HepG2 (cell line): Measurements from ENCODE around the gene MRPL2. TPM values are rescaled to one million over a fixed set of nuclear protein-coding genes. Genes with fewer than 3 reads are reported as not detected.

ENCODE experiments used
- AHR ChIP-seq: IDR thresholded peaks from 2 replicates; pipeline ENCODE4 v1.6.1; 2018; ENCODE audit warnings: missing genetic modification reagents, missing compliant biosample characterization
- ATF2 ChIP-seq: sonication (generic); formaldehyde crosslinking; IDR thresholded peaks from 2 replicates; pipeline ENCODE4 v1.4.0; 2020; ENCODE audit warnings: missing genetic modification reagents
- CCDC6 ChIP-seq: sonication (generic); formaldehyde crosslinking; IDR thresholded peaks from 2 replicates; pipeline ENCODE4 v1.8.1; 2022; ENCODE audit warnings: mild to moderate bottlenecking, missing genetic modification reagents, moderate library complexity
- FOXA3 ChIP-seq: IDR thresholded peaks from 2 replicates; pipeline ENCODE4 v1.6.1; 2016; ENCODE audit warnings: missing genetic modification reagents, missing compliant biosample characterization
- FOXO1 ChIP-seq: sonication (generic); formaldehyde crosslinking; IDR thresholded peaks from 2 replicates; pipeline ENCODE4 v1.4.0; 2020; ENCODE audit warnings: missing genetic modification reagents
- GATAD2A ChIP-seq: IDR thresholded peaks from 2 replicates; pipeline ENCODE4 v1.6.1; 2016
- IRF9 ChIP-seq: sonication (generic); formaldehyde crosslinking; IDR thresholded peaks from 2 replicates; pipeline ENCODE4 v1.8.0; 2022; ENCODE audit warnings: missing genetic modification reagents, mild to moderate bottlenecking, borderline replicate concordance
- ISL2 ChIP-seq: sonication (generic); formaldehyde crosslinking; IDR thresholded peaks from 2 replicates; pipeline ENCODE4 v1.5.0; 2020; ENCODE audit warnings: missing genetic modification reagents
- MED8 ChIP-seq: sonication (generic); formaldehyde crosslinking; IDR thresholded peaks from 2 replicates; pipeline ENCODE4 v1.8.1; 2023; ENCODE audit warnings: mild to moderate bottlenecking, missing genetic modification reagents; ENCODE audit not compliant: insufficient replicate concordance
- MTF1 ChIP-seq: sonication (generic); formaldehyde crosslinking; IDR thresholded peaks from 2 replicates; pipeline ENCODE4 v1.5.0; 2020; ENCODE audit warnings: missing genetic modification reagents
- NR0B2 ChIP-seq: sonication (generic); formaldehyde crosslinking; IDR thresholded peaks from 2 replicates; pipeline ENCODE4 v1.4.0; 2020; ENCODE audit warnings: mild to moderate bottlenecking, missing genetic modification reagents
- NRL ChIP-seq: sonication (generic); formaldehyde crosslinking; IDR thresholded peaks from 2 replicates; pipeline ENCODE4 v1.5.0; 2020; ENCODE audit warnings: missing genetic modification reagents, mild to moderate bottlenecking, moderate library complexity, borderline replicate concordance
- TIGD3 ChIP-seq: sonication (generic); formaldehyde crosslinking; IDR thresholded peaks from 2 replicates; pipeline ENCODE4 v1.5.1; 2020; ENCODE audit warnings: mild to moderate bottlenecking, missing genetic modification reagents, borderline replicate concordance
- YY1 ChIP-seq: IDR thresholded peaks from 2 replicates; pipeline ENCODE4 v1.6.1; 2011; ENCODE audit warnings: low read length, low read depth, moderate library complexity, mild to moderate bottlenecking; ENCODE audit not compliant: insufficient read depth, insufficient replicate concordance
- ZBTB7B ChIP-seq: sonication (generic); formaldehyde crosslinking; IDR thresholded peaks from 2 replicates; pipeline ENCODE4 v1.4.0; 2020; ENCODE audit warnings: missing genetic modification reagents
- ZNF280D ChIP-seq: sonication (generic); formaldehyde crosslinking; IDR thresholded peaks from 2 replicates; pipeline ENCODE4 v1.5.1; 2020; ENCODE audit warnings: mild to moderate bottlenecking, missing genetic modification reagents
- ZNF451 ChIP-seq: sonication (generic); formaldehyde crosslinking; IDR thresholded peaks from 2 replicates; pipeline ENCODE4 v1.5.0; 2020; ENCODE audit warnings: mild to moderate bottlenecking, missing genetic modification reagents
- ZNF567 ChIP-seq: sonication (generic); formaldehyde crosslinking; IDR thresholded peaks from 2 replicates; pipeline ENCODE4 v1.8.1; 2023; ENCODE audit warnings: mild to moderate bottlenecking, missing genetic modification reagents, borderline replicate concordance
- ZNF7 ChIP-seq: IDR thresholded peaks from 2 replicates; pipeline ENCODE4 v1.6.1; 2016; ENCODE audit warnings: missing biosample characterization, missing genetic modification reagents
- ZNF724P ChIP-seq: sonication (generic); formaldehyde crosslinking; IDR thresholded peaks from 2 replicates; pipeline ENCODE4 v1.8.0; 2022; ENCODE audit warnings: missing genetic modification reagents, borderline replicate concordance
- ZNF772 ChIP-seq: sonication (generic); formaldehyde crosslinking; IDR thresholded peaks from 2 replicates; pipeline ENCODE4 v1.5.0; 2020; ENCODE audit warnings: mild to moderate bottlenecking, missing genetic modification reagents
- ZNF839 ChIP-seq: sonication (generic); formaldehyde crosslinking; IDR thresholded peaks from 2 replicates; pipeline ENCODE4 v1.4.0; 2020; ENCODE audit warnings: missing genetic modification reagents, mild to moderate bottlenecking, borderline replicate concordance
- ZNF850 ChIP-seq: sonication (generic); formaldehyde crosslinking; conservative IDR thresholded peaks from 2 replicates; pipeline ENCODE4 v1.9.0; 2021; ENCODE audit warnings: mild to moderate bottlenecking, missing genetic modification reagents
- polyA plus RNA-seq, 8 experiments: library from polyadenylated mRNA; depleted of rRNA in 3 of 8; stranded (reverse) in 7 of 8; unstranded in 1 of 8; fragments of >200 nt; fragmentation: Illumina TruSeq in 4 of 8; extraction: Trizol in 4 of 8; gene quantifications; 2 replicates each; pipeline versions ENCODE4 v1.2.1 to v1.2.3, GENCODE V29; 2011 to 2016; ENCODE audit warnings: low read depth in 4 of 8, missing spikeins in 1 of 8, mixed read lengths in 1 of 8; ENCODE audit not compliant: insufficient read depth in 1 of 8
- total RNA-seq, 5 experiments: library from RNA; depleted of rRNA; stranded (reverse); fragments of >200 nt; fragmentation: Illumina TruSeq; extraction: Trizol; gene quantifications; 2 replicates each; pipeline ENCODE4 v1.2.3, GENCODE V29; 2016; ENCODE audit warnings: low read depth in 1 of 5

Gene MRPL2
- total and polyA plus RNA-seq, 2 of the 13 experiments (the other 11 are each of a cell fraction or from before 2014, with no cell fraction given), result 56.8 to 65.6 TPM

GRCh38 chr6:43089874-43090558 is 30.8 kb upstream of the MRPL2 start (continued):
- TF ChIP-seq IRF9 (CRISPR knock-in tag) (no peak), ZNF567 (CRISPR knock-in tag) (peak; percentile 40), ATF2 (peak; percentile 68), ISL2 (CRISPR knock-in tag) (peak; percentile 95), FOXO1 (peak; percentile 88; the same call in 1 of the 2 replicates), NR0B2 (CRISPR knock-in tag) (no peak), MED8 (CRISPR knock-in tag) (no peak), ZBTB7B (CRISPR knock-in tag) (peak; percentile 76), TIGD3 (CRISPR knock-in tag) (no peak), NRL (peak; percentile 45; the same call in 1 of the 2 replicates), MTF1 (CRISPR knock-in tag) (0 out of 2 replicates have a peak, but pooled peaks have one; percentile 49), YY1 (peak; percentile 14), ZNF839 (CRISPR knock-in tag) (no peak), ZNF7 (CRISPR knock-in tag) (no peak), ZNF280D (CRISPR knock-in tag) (0 out of 2 replicates have a peak, but pooled peaks have one; percentile 54), ZNF724P (CRISPR knock-in tag) (no peak), AHR (0 out of 2 replicates have a peak, but pooled peaks have one; percentile 36), GATAD2A (CRISPR knock-in tag) (peak; percentile 88), FOXA3 (CRISPR knock-in tag) (peak; percentile 97), CCDC6 (CRISPR knock-in tag) (no peak; the same call in 1 of the 2 replicates), ZNF850 (no peak), ZNF451 (CRISPR knock-in tag) (peak; percentile 69; the same call in 1 of the 2 replicates), ZNF772 (CRISPR knock-in tag) (peak; percentile 55; the same call in 1 of the 2 replicates)
